ENCODE data around the gene CDH4.

Gene CDH4

DNA sequence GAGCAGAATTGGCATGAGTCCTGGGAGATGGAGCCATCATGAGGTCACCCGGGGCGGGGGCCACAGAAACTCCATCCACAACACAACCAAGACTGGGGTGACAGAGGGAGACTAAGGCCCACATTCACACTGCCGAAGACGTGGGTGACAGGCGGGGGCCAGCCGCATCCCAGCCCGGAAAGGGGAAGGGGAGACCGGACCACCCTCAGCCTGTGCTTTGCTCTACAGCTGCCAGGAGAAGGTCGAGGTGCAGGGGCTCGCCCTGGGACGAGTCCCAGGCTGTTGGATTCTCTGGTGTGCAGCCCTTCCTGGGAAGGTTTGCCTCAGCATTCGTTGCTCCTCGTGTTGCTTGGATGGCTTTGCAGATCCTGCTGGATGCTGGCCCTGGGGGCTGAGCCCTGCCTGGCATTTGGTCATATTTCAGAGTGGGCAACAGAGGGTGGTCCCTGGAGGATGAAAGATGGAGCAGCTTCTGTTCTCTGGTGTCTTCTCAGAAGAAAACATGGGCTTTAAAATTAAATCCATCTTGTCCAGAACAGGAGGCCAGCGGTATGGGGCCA, 484.8 kb downstream of the CDH4 start:
- Histone ChIP-seq H3K27ac (replicated peaks) (no peak overlapping the region), H3K4me3 (replicated peaks; ENCODE audit: insufficient read depth, low read length) (no peak overlapping the region), H3K27me3 (ENCODE audit: insufficient read depth, poor library complexity, severe bottlenecking) (peaks cover 8% of the 10 kb centered on the region)
- no peak for TF ChIP-seq POLR2AphosphoS5 (IDR thresholded peaks at IDR 0.05; ENCODE audit: low read depth)
- TF ChIP-seq, protein P1, sequence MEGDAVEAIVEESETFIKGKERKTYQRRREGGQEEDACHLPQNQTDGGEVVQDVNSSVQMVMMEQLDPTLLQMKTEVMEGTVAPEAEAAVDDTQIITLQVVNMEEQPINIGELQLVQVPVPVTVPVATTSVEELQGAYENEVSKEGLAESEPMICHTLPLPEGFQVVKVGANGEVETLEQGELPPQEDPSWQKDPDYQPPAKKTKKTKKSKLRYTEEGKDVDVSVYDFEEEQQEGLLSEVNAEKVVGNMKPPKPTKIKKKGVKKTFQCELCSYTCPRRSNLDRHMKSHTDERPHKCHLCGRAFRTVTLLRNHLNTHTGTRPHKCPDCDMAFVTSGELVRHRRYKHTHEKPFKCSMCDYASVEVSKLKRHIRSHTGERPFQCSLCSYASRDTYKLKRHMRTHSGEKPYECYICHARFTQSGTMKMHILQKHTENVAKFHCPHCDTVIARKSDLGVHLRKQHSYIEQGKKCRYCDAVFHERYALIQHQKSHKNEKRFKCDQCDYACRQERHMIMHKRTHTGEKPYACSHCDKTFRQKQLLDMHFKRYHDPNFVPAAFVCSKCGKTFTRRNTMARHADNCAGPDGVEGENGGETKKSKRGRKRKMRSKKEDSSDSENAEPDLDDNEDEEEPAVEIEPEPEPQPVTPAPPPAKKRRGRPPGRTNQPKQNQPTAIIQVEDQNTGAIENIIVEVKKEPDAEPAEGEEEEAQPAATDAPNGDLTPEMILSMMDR (IDR thresholded peaks at IDR 0.05; ENCODE audit: insufficient read depth, low read length), result no peak
- TF ChIP-seq GABPA (IDR thresholded peaks at IDR 0.05; ENCODE audit: low read depth), result no peak
- TF ChIP-seq SPI1 (IDR thresholded peaks at IDR 0.05; ENCODE audit: borderline replicate concordance, low read depth), result no peak
- TF ChIP-seq, protein P2, sequence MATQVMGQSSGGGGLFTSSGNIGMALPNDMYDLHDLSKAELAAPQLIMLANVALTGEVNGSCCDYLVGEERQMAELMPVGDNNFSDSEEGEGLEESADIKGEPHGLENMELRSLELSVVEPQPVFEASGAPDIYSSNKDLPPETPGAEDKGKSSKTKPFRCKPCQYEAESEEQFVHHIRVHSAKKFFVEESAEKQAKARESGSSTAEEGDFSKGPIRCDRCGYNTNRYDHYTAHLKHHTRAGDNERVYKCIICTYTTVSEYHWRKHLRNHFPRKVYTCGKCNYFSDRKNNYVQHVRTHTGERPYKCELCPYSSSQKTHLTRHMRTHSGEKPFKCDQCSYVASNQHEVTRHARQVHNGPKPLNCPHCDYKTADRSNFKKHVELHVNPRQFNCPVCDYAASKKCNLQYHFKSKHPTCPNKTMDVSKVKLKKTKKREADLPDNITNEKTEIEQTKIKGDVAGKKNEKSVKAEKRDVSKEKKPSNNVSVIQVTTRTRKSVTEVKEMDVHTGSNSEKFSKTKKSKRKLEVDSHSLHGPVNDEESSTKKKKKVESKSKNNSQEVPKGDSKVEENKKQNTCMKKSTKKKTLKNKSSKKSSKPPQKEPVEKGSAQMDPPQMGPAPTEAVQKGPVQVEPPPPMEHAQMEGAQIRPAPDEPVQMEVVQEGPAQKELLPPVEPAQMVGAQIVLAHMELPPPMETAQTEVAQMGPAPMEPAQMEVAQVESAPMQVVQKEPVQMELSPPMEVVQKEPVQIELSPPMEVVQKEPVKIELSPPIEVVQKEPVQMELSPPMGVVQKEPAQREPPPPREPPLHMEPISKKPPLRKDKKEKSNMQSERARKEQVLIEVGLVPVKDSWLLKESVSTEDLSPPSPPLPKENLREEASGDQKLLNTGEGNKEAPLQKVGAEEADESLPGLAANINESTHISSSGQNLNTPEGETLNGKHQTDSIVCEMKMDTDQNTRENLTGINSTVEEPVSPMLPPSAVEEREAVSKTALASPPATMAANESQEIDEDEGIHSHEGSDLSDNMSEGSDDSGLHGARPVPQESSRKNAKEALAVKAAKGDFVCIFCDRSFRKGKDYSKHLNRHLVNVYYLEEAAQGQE (IDR thresholded peaks at IDR 0.05; ENCODE audit: insufficient replicate concordance, low read depth), result no peak
- DNase-seq (ENCODE audit: low read depth in 1 of 2, low spot score in 1 of 2), result no peak

DNA sequence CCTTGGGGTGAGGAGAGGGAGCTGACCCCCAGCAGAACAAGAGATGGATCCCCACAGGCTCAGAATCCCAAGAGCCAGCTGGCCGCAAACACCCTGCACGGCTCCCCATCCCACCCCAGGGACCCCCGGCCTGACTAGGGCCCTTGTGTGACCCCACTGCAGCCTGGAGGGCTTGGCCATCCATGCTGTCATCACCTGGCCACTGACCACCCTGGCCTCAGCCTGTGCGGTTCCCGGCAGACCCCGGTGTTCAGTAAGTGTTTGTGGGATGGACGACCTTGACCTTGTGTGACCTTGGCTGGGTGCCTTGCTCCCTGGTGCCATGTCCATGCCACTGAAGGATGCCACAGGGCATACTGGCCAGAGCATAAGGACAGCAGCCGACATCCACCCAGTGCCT, 485.3 kb downstream of the CDH4 start:
- Histone ChIP-seq H3K27ac (replicated peaks) (no peak overlapping the region), H3K4me3 (replicated peaks; ENCODE audit: insufficient read depth, low read length) (no peak overlapping the region), H3K27me3 (ENCODE audit: insufficient read depth, poor library complexity, severe bottlenecking) (peaks cover 8% of the 10 kb centered on the region)
- no peak for DNase-seq (ENCODE audit: low read depth in 1 of 2, low spot score in 1 of 2)
- no peak for TF ChIP-seq POLR2AphosphoS5 (IDR thresholded peaks at IDR 0.05; ENCODE audit: low read depth)
- no peak for TF ChIP-seq SPI1 (IDR thresholded peaks at IDR 0.05; ENCODE audit: borderline replicate concordance, low read depth)
- TF ChIP-seq, protein P2 (IDR thresholded peaks at IDR 0.05; ENCODE audit: insufficient replicate concordance, low read depth), result no peak
- TF ChIP-seq, protein P1 (IDR thresholded peaks at IDR 0.05; ENCODE audit: insufficient read depth, low read length), result no peak
- TF ChIP-seq GABPA (IDR thresholded peaks at IDR 0.05; ENCODE audit: low read depth), result no peak

DNA sequence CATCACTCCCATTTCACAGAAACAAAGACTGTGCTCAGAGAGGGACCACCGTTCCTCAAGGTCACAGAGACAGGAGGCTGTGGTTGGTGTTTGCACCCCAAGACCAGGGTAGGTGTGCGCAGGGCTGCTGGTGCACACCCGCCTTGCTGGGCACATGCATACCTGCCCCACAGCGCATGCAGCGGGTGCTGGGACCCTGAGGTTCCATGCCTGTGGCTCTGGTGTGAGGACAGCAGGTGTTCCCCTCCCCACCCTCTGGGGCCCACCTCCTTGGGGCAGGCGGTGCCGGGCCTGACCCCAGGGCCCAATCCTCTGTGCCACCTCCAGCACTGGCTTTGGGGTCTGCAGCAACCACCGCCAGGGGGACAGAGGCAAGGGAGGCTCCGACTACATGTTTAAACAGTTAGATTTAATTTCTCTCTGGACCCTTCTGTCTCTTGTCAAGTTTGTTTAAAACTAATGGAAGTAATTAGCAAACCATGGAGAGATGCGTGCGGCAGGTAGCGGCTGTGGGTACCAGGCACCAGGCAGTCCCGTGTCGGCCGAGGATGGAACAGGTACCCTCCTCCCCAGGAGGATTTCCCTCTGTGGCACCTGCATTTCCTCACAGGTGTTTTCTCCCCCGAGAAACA, 485.9 kb downstream of the CDH4 start:
- peaks cover 8% of the 10 kb centered on the region for H3K27me3 ChIP-seq (ENCODE audit: insufficient read depth, poor library complexity, severe bottlenecking)
- no peak overlapping the region for H3K4me3 ChIP-seq (replicated peaks; ENCODE audit: insufficient read depth, low read length)
- H3K27ac ChIP-seq (replicated peaks), result no peak overlapping the region
- no peak for DNase-seq (ENCODE audit: low read depth in 1 of 2, low spot score in 1 of 2)
- TF ChIP-seq, protein P1 (IDR thresholded peaks at IDR 0.05; ENCODE audit: insufficient read depth, low read length), result no peak
- TF ChIP-seq GABPA (IDR thresholded peaks at IDR 0.05; ENCODE audit: low read depth) (no peak), POLR2AphosphoS5 (IDR thresholded peaks at IDR 0.05; ENCODE audit: low read depth) (no peak), SPI1 (IDR thresholded peaks at IDR 0.05; ENCODE audit: borderline replicate concordance, low read depth) (no peak)
- TF ChIP-seq, protein P2 (IDR thresholded peaks at IDR 0.05; ENCODE audit: insufficient replicate concordance, low read depth), result no peak
